K562 (cell line): Measurements from ENCODE around the gene RRAS. TPM values are rescaled to one million over a fixed set of nuclear protein-coding genes. Genes with fewer than 3 reads are reported as not detected.

Source experiments
- ATAC-seq: fragments of 200-7000 bp; cut with Tn5 transposase; 3 replicates; pipeline ENCODE4 v1.9.1; 2020; ENCODE audit warnings: moderate library complexity
- BruUV-seq: library from RNA; stranded (reverse); fragments of 400-500 nt; replicated peaks from 2 replicates; lab custom pipeline; 2021; lab: Mats Ljungman, UMichigan
- CTCF ChIA-PET: fragments of 300-600 bp; formaldehyde crosslinking; extraction: SDS; loops from one replicate; lab custom pipeline; 2021; ENCODE audit warnings: low intra/inter-chr PET ratio; lab: Yijun Ruan, JAX
- POLR2A ChIA-PET: fragments of 300-600, 350-650 bp; sonication (Branson Sonifier 250); formaldehyde crosslinking; extraction: SDS; loops from one replicate; lab custom pipeline; 2021; ENCODE audit warnings: antibody characterized with exemption, inconsistent platforms; lab: Yijun Ruan, JAX
- DNase-seq, 4 experiments: peaks; one replicate each; pipeline versions ENCODE4 v3.0.0 to v3.0.0-alpha.2; 2011 to 2018; ENCODE audit warnings: low spot score in 3 of 4, mixed read lengths in 3 of 4; ENCODE audit errors: extremely low read depth in 1 of 4
- FAIRE-seq: peaks from 2 replicates; lab custom pipeline; 2011; peaks lifted over from hg19 to GRCh38; lab: Jason Lieb, UNC
- H2AFZ ChIP-seq: 2 replicates; pipeline ENCODE4 v1.6.0; 2011; ENCODE audit warnings: low read depth, low read length, control low read depth, inconsistent platforms
- H3K27ac ChIP-seq: fragments of 200-600 bp; 3 replicates; pipeline ENCODE4 v1.8.0; 2011; ENCODE audit warnings: low read depth, mild to moderate bottlenecking, control low read depth, inconsistent platforms, low read length, moderate library complexity, mixed read lengths; ENCODE audit errors: extremely low read depth
- H3K27me3 ChIP-seq, 2 experiments: fragments of 300-600 bp in 1 of 2; 2 replicates in 1 of 2; 3 replicates in 1 of 2; pipeline versions ENCODE4 v1.6.0 to v1.8.0; 2011; ENCODE audit warnings: inconsistent platforms in 2 of 2, low read length in 2 of 2, mild to moderate bottlenecking in 1 of 2, mixed read lengths in 1 of 2, moderate library complexity in 1 of 2; ENCODE audit not compliant: control insufficient read depth in 2 of 2, insufficient read depth in 2 of 2
- H3K36me3 ChIP-seq: fragments of 300-600 bp; 3 replicates; pipeline ENCODE4 v1.8.0; 2011; ENCODE audit warnings: mild to moderate bottlenecking, low read length, inconsistent platforms; ENCODE audit not compliant: control insufficient read depth, insufficient read depth
- H3K4me1 ChIP-seq, 2 experiments: fragments of 200-600 bp in 1 of 2; replicated peaks in 1 of 2; 2 replicates in 1 of 2; 3 replicates in 1 of 2; pipeline versions ENCODE4 v1.5.1 to v1.8.0; 2011; ENCODE audit warnings: inconsistent platforms in 2 of 2, low read length in 2 of 2, mild to moderate bottlenecking in 1 of 2, mixed read lengths in 1 of 2, moderate library complexity in 1 of 2; ENCODE audit not compliant: control insufficient read depth in 2 of 2, insufficient read depth in 2 of 2
- H3K4me2 ChIP-seq: 2 replicates; pipeline ENCODE4 v1.6.1; 2011; ENCODE audit warnings: low read length, control low read depth, inconsistent platforms, mixed read lengths; ENCODE audit not compliant: insufficient read depth
- H3K4me3 ChIP-seq: fragments of 200-600 bp; sonication (generic), shearing (Covaris generic); 2 replicates; pipeline ENCODE4 v1.5.1; 2016; ENCODE audit warnings: control low read depth, inconsistent platforms
- H3K79me2 ChIP-seq: fragments of 200-600 bp; 3 replicates; pipeline ENCODE4 v1.8.0; 2011; ENCODE audit warnings: low read length, inconsistent platforms; ENCODE audit not compliant: control insufficient read depth, insufficient read depth
- H3K9ac ChIP-seq, 2 experiments: 2 replicates each; pipeline versions ENCODE4 v1.6.0 to v1.6.1; 2011; ENCODE audit warnings: low read depth in 2 of 2, low read length in 2 of 2, control low read depth in 1 of 2, inconsistent platforms in 1 of 2, mild to moderate bottlenecking in 1 of 2, mixed read lengths in 1 of 2; ENCODE audit not compliant: insufficient read depth in 1 of 2
- H3K9me1 ChIP-seq: one replicate; pipeline ENCODE4 v1.6.0; 2011; ENCODE audit warnings: inconsistent platforms, mild to moderate bottlenecking, low read length, moderate library complexity; ENCODE audit not compliant: control insufficient read depth, insufficient read depth
- H3K9me3 ChIP-seq: replicated peaks from 2 replicates; pipeline ENCODE4 v1.5.1; 2011; ENCODE audit warnings: low read depth, low read length, inconsistent platforms; ENCODE audit not compliant: control insufficient read depth, insufficient read depth
- H4K20me1 ChIP-seq: replicated peaks from 2 replicates; pipeline ENCODE4 v1.6.1; 2011; ENCODE audit warnings: low read length, inconsistent platforms, mixed read lengths; ENCODE audit not compliant: control insufficient read depth, insufficient read depth
- AFF4 ChIP-seq: sonication (generic); formaldehyde crosslinking; IDR thresholded peaks from 2 replicates; pipeline ENCODE4 v1.8.0; 2023; ENCODE audit warnings: mild to moderate bottlenecking, missing genetic modification reagents
- CREB1 ChIP-seq, 2 experiments: sonication (generic) in 1 of 2; formaldehyde crosslinking in 1 of 2; IDR thresholded peaks; 2 replicates each; pipeline versions ENCODE4 v1.6.1 to v1.8.0; 2012 to 2022; ENCODE audit warnings: inconsistent platforms in 1 of 2, mild to moderate bottlenecking in 1 of 2, missing genetic modification reagents in 1 of 2, moderate library complexity in 1 of 2
- GABPA ChIP-seq: fragments of 200-800 bp; sonication (Bioruptor generic); conservative IDR thresholded peaks from 2 replicates; pipeline ENCODE4 v1.6.1; 2016; ENCODE audit warnings: low read depth, missing genetic modification characterization, missing compliant biosample characterization
- HDAC1 ChIP-seq, 2 experiments: fragments of 450-650 bp; IDR thresholded peaks; 2 replicates each; pipeline ENCODE4 v1.6.1; 2016 to 2017; ENCODE audit warnings: inconsistent platforms in 1 of 2, mild to moderate bottlenecking in 1 of 2, moderate library complexity in 1 of 2
- HDAC2 ChIP-seq: fragments of 450-650 bp; IDR thresholded peaks from 2 replicates; pipeline ENCODE4 v1.6.1; 2016; ENCODE audit warnings: mild to moderate bottlenecking
- MAZ ChIP-seq, 2 experiments: fragments of 450-650 bp in 1 of 2; sonication (generic) in 1 of 2; formaldehyde crosslinking; IDR thresholded peaks in 1 of 2; conservative IDR thresholded peaks in 1 of 2; 2 replicates each; pipeline versions ENCODE4 v1.4.0 to v1.5.0; 2020; ENCODE audit warnings: mild to moderate bottlenecking in 1 of 2, missing genetic modification reagents in 1 of 2
- MXI1 ChIP-seq: IDR thresholded peaks from 2 replicates; pipeline ENCODE4 v1.6.1; 2011; ENCODE audit warnings: low read depth, mild to moderate bottlenecking, improper control_type of control experiment, low read length
- NKRF ChIP-seq: fragments of 450-650 bp; IDR thresholded peaks from 2 replicates; pipeline ENCODE4 v1.6.1; 2016; ENCODE audit warnings: borderline replicate concordance
- PCBP1 ChIP-seq: fragments of 200-400 bp; formaldehyde crosslinking; IDR thresholded peaks from 2 replicates; pipeline ENCODE4 v1.6.1; 2018; ENCODE audit warnings: mild to moderate bottlenecking, low read depth, low read length; ENCODE audit not compliant: poor library complexity, severe bottlenecking
- SAP30 ChIP-seq: fragments of 200-600 bp; sonication (generic); IDR thresholded peaks from 2 replicates; pipeline ENCODE4 v1.6.1; 2012; ENCODE audit warnings: borderline replicate concordance, low read depth, mild to moderate bottlenecking, moderate library complexity, low read length, control low read depth, inconsistent platforms; ENCODE audit not compliant: insufficient read depth, poor library complexity, severe bottlenecking
- XRCC5 ChIP-seq: fragments of 200-400 bp; formaldehyde crosslinking; IDR thresholded peaks from 2 replicates; pipeline ENCODE4 v1.6.1; 2017; ENCODE audit warnings: low read depth, mild to moderate bottlenecking, low read length
- ZNF184 ChIP-seq: sonication (generic); formaldehyde crosslinking; IDR thresholded peaks from 2 replicates; pipeline ENCODE4 v1.5.0; 2020; ENCODE audit warnings: missing genetic modification reagents
- ZNF436 ChIP-seq: fragments of 250-450, 450-650 bp; sonication (Bioruptor Pico); formaldehyde crosslinking; IDR thresholded peaks from 2 replicates; pipeline ENCODE4 v1.7.0; 2020; ENCODE audit warnings: mild to moderate bottlenecking
- WGBS: fragments of 100-300 bp; shearing (Covaris generic); methylation state at CpG from one replicate; pipeline ENCODE4 v1.1.6; 2016; ENCODE audit warnings: low coverage, mixed read lengths; ENCODE audit not compliant: insufficient coverage; ENCODE audit errors: missing lambda C conversion rate; 5-methylcytosine and 5-hydroxymethylcytosine counted together
- in situ Hi-C: fragments of 300-500 bp; cut with MboI; formaldehyde crosslinking; loops from 4 replicates; pipeline ENCODE4 v1.15.0; 2018; ENCODE audit warnings: inconsistent platforms, mixed read lengths
- intact Hi-C: fragments of 100-400 bp; cut with micrococcal nuclease; formaldehyde crosslinking; loops from 2 replicates; pipeline ENCODE4 v1.14.2; 2022
- polyA plus RNA-seq, 8 experiments: library from polyadenylated mRNA; depleted of rRNA in 4 of 8; stranded (reverse) in 5 of 8; unstranded in 3 of 8; fragments of >200 nt; fragmentation: Nextera tagmentation in 2 of 8; fragmentation: Illumina TruSeq in 1 of 8; extraction: Ambion mirVana in 2 of 8; extraction: Trizol in 1 of 8; gene quantifications; 2 replicates each; pipeline versions ENCODE4 v1.2.1 to v1.2.3, GENCODE V29; 2011 to 2014; ENCODE audit warnings: inconsistent platforms in 1 of 8, missing spikeins in 1 of 8
- total RNA-seq, 7 experiments: library from RNA; depleted of rRNA in 6 of 7; stranded (reverse); fragments of >200 nt in 6 of 7; fragmentation: Illumina TruSeq in 2 of 7; extraction: Trizol in 2 of 7; gene quantifications; 2 replicates each; pipeline versions ENCODE4 v1.2.1 to v1.2.3, GENCODE V29; 2011 to 2021; ENCODE audit warnings: low replicate concordance in 1 of 7

Gene RRAS
- total and polyA plus RNA-seq, 9 of the 15 experiments (the other 6 are each of a cell fraction or from before 2014, with no cell fraction given): 0.70 to 17.3 (median 8.2) TPM

- peak overlapping the region; percentile 94 for H3K4me2 ChIP-seq
- ChIA-PET CTCF (no interaction called here), POLR2A (interaction anchor here (0.5 to 1.0 kb wide), 5 partner anchors 48 to 717 kb away, joined by 3 to 9 read pairs (median 3); partner anchors contain the start of genes RRAS and SCAF1)
- peaks cover 41% of the 10 kb centered on the region for H3K79me2 ChIP-seq
- H4K20me1 ChIP-seq: peaks cover 6% of the 10 kb centered on the region; the same call in 1 of the 2 replicates
- TSS peak; percentile 40 for BruUV-seq
- H3K9ac ChIP-seq: peak overlapping the region; percentile 62 to 90
- peaks cover 32% of the 10 kb centered on the region for H3K36me3 ChIP-seq
- DNase-seq (peak; percentile 65 to 72 (median 71)), FAIRE-seq (no peak), ATAC-seq (peak; percentile 2; the same call in 1 of the 3 replicates)
- in situ Hi-C loops: no loop called here
- WGBS: under 1% methylated on average over 39 of the region's 51 CpGs
- H3K4me1 ChIP-seq: peaks cover 10 to 48% of the 10 kb centered on the region in 2 experiments; a peak in 4 of 5 replicates
- H2AFZ ChIP-seq: peak overlapping the region; percentile 35; the same call in 1 of the 2 replicates
- H3K27ac ChIP-seq: peak overlapping the region; percentile 85
- intact Hi-C loops: loop anchor here (2.0 to 5.0 kb wide), 5 partner anchors 49 to 435 kb away; partner anchors contain the start of genes BCL2L12, HRC, IRF3 and PRMT1
- no peaks in the 10 kb centered on the region for H3K27me3 ChIP-seq
- H3K4me3 ChIP-seq: peak overlapping the region; percentile 88
- peaks cover 3% of the 10 kb centered on the region for H3K9me1 ChIP-seq
- no peaks in the 10 kb centered on the region for H3K9me3 ChIP-seq
- TF ChIP-seq SAP30: peak; percentile 52
- 0 out of 2 replicates have a peak, but pooled peaks have one; percentile 24 for TF ChIP-seq NKRF
- 0 out of 2 replicates have a peak, but pooled peaks have one; percentile 15 for TF ChIP-seq HDAC2
- TF ChIP-seq HDAC1 (IDR thresholded peaks at IDR 0.05): peak in 1 of 2 experiments; percentile 7; a peak in 1 of 4 replicates
- TF ChIP-seq GABPA (tag): 0 out of 2 replicates have a peak, but pooled peaks have one; percentile 9
- TF ChIP-seq AFF4 (CRISPR knock-in tag): 0 out of 2 replicates have a peak, but pooled peaks have one; percentile 7
- TF ChIP-seq MXI1: no peak
- no peak for TF ChIP-seq ZNF436 (CRISPR knock-in tag)
- no peak for TF ChIP-seq PCBP1
- TF ChIP-seq XRCC5: 0 out of 2 replicates have a peak, but pooled peaks have one; percentile 49
- no peak for TF ChIP-seq CREB1 (IDR thresholded peaks at IDR 0.05)
- TF ChIP-seq CREB1 (CRISPR knock-in tag; IDR thresholded peaks at IDR 0.05): 0 out of 2 replicates have a peak, but pooled peaks have one; percentile 10
- TF ChIP-seq MAZ (CRISPR knock-in tag; conservative IDR thresholded peaks at IDR 0.05 in 1 of 2, IDR thresholded peaks at IDR 0.05 in 1 of 2): peak in 1 of 2 experiments; percentile 66; a peak in 3 of 4 replicates
- TF ChIP-seq ZNF184 (CRISPR knock-in tag): no peak
Observed at GRCh38 chr19:49591731-49592485, 48.0 kb downstream of the RRAS start.
